BE2C (cell line): Measurements from ENCODE around the gene BOD1L1. TPM values are rescaled to one million over a fixed set of nuclear protein-coding genes. Genes with fewer than 3 reads are reported as not detected.

ENCODE experiments used
- DNase-seq: peaks from one replicate; pipeline ENCODE4 v3.0.0-alpha.2; 2020
- H3K27me3 ChIP-seq: fragments of 250-450 bp; sonication (Bioruptor Pico); 2 replicates; pipeline ENCODE4 v1.5.1; 2020; ENCODE audit warnings: mild to moderate bottlenecking
- H3K36me3 ChIP-seq: fragments of 250-450 bp; sonication (Bioruptor Pico); 2 replicates; pipeline ENCODE4 v1.5.1; 2020; ENCODE audit warnings: mild to moderate bottlenecking
- H3K4me1 ChIP-seq: fragments of 250-450 bp; sonication (Bioruptor Pico); 2 replicates; pipeline ENCODE4 v1.5.1; 2020
- H3K4me3 ChIP-seq: 2 replicates; pipeline ENCODE4 v1.5.1; 2011; ENCODE audit warnings: low read depth, low read length
- H3K9me3 ChIP-seq: fragments of 250-450 bp; sonication (Bioruptor Pico); 2 replicates; pipeline ENCODE4 v1.5.1; 2020
- polyA plus RNA-seq: library from polyadenylated mRNA; unstranded; fragments of >200 nt; gene quantifications from one replicate; pipeline ENCODE4 v1.2.1, GENCODE V29; 2012; ENCODE audit warnings: low read depth, missing spikeins; ENCODE audit not compliant: insufficient read length, insufficient read depth
- TF ChIP-seq, protein P1 (sequence below): IDR thresholded peaks from 2 replicates; pipeline ENCODE4 v1.5.1; 2012; ENCODE audit warnings: mild to moderate bottlenecking, low read depth, low read length

BOD1L1 gene
- polyA plus RNA-seq = 55.9 TPM

GRCh38 chr4:13627606-13628311, at the start of gene BOD1L1:
Gene BOD1L1, minus strand, starts transcription at chr4:13627725. Its CDS starts 138 bp downstream, at chr4:13627587.
- Histone ChIP-seq H3K9me3 (no peaks in the 10 kb centered on the region), H3K4me1 (no peaks in the 10 kb centered on the region), H3K27me3 (no peaks in the 10 kb centered on the region), H3K36me3 (no peaks in the 10 kb centered on the region), H3K4me3 (peak within 1 kb of the TSS; percentile 98)
- TF ChIP-seq, protein P1, sequence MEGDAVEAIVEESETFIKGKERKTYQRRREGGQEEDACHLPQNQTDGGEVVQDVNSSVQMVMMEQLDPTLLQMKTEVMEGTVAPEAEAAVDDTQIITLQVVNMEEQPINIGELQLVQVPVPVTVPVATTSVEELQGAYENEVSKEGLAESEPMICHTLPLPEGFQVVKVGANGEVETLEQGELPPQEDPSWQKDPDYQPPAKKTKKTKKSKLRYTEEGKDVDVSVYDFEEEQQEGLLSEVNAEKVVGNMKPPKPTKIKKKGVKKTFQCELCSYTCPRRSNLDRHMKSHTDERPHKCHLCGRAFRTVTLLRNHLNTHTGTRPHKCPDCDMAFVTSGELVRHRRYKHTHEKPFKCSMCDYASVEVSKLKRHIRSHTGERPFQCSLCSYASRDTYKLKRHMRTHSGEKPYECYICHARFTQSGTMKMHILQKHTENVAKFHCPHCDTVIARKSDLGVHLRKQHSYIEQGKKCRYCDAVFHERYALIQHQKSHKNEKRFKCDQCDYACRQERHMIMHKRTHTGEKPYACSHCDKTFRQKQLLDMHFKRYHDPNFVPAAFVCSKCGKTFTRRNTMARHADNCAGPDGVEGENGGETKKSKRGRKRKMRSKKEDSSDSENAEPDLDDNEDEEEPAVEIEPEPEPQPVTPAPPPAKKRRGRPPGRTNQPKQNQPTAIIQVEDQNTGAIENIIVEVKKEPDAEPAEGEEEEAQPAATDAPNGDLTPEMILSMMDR = peak; percentile 61
- peak; percentile 89 for DNase-seq

GRCh38 chr4:13674971-13675370, 47.4 kb upstream of the BOD1L1 start:
- TF ChIP-seq, protein P1 = no peak
- Histone ChIP-seq H3K9me3 (no peaks in the 10 kb centered on the region), H3K27me3 (no peaks in the 10 kb centered on the region), H3K4me3 (no peak overlapping the region), H3K4me1 (no peaks in the 10 kb centered on the region), H3K36me3 (no peaks in the 10 kb centered on the region)
- no peak for DNase-seq

DNA sequence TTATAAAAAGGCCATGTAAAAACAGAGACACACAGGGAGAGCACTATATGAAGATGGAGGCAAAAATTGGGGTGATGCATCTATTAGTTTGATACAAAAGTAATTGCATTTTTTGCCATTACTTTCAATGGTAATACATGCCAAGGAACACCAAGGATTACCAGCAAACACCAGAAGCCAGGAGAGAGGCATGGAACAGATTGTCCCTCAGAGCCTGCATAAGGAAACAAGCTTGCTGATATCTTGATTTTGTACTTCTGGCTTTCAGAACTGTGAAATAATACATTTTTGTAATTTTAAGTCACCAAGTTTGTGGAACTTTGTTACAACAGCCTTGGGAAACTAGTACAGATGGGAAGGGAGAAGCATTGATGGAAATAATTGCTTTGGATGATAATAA, 45.6 kb upstream of the BOD1L1 start:
- Histone ChIP-seq H3K4me3 (no peak overlapping the region), H3K9me3 (no peaks in the 10 kb centered on the region), H3K36me3 (no peaks in the 10 kb centered on the region), H3K27me3 (no peaks in the 10 kb centered on the region), H3K4me1 (no peaks in the 10 kb centered on the region)
- DNase-seq = no peak
- TF ChIP-seq, protein P1 = no peak

- Histone ChIP-seq H3K27me3 (no peaks in the 10 kb centered on the region), H3K4me1 (no peaks in the 10 kb centered on the region), H3K36me3 (no peaks in the 10 kb centered on the region), H3K4me3 (no peak overlapping the region), H3K9me3 (no peaks in the 10 kb centered on the region)
- DNase-seq = no peak
- TF ChIP-seq, protein P1 = no peak
Measured at GRCh38 chr4:13670456-13671160, 43.1 kb upstream of the BOD1L1 start.

GRCh38 chr4:13665701-13666660, 38.5 kb upstream of the BOD1L1 start:
- no peaks in the 10 kb centered on the region for H3K9me3 ChIP-seq
- H3K4me1 ChIP-seq = no peaks in the 10 kb centered on the region
- H3K36me3 ChIP-seq = no peaks in the 10 kb centered on the region
- no peak for DNase-seq
- no peaks in the 10 kb centered on the region for H3K27me3 ChIP-seq
- H3K4me3 ChIP-seq = no peak overlapping the region
- TF ChIP-seq, protein P1 = no peak
